Testis (tissue), 3 donors: ENCODE results near the gene DIPK1C. TPM values are rescaled to one million over a fixed set of nuclear protein-coding genes. Genes with fewer than 3 reads are reported as not detected.

ENCODE experiments used
- DNase-seq: peaks from one replicate; pipeline ENCODE4 v3.0.0-alpha.2; 2019
- H3K27ac ChIP-seq, 2 donors: fragments of 200-600 bp; sonication (generic); one replicate each; pipeline ENCODE4 v1.5.1; 2019
- H3K27me3 ChIP-seq: fragments of 200-600 bp; sonication (generic); one replicate; pipeline ENCODE4 v1.5.1; 2019
- H3K36me3 ChIP-seq: fragments of 200-600 bp; sonication (generic); one replicate; pipeline ENCODE4 v1.5.1; 2017; ENCODE audit warnings: low read depth; ENCODE audit errors: missing control alignments
- H3K4me1 ChIP-seq: fragments of 200-600 bp; sonication (generic); one replicate; pipeline ENCODE4 v1.5.1; 2019
- H3K4me3 ChIP-seq, 2 donors: fragments of 200-600 bp; sonication (generic); one replicate each; pipeline ENCODE4 v1.5.1; 2017 to 2019
- H3K9me3 ChIP-seq: fragments of 200-600 bp; sonication (generic); one replicate; pipeline ENCODE4 v1.5.1; 2017
- CTCF ChIP-seq, 3 experiments: fragments of 450-650 bp in 2 of 3; fragments of 200-600 bp in 1 of 3; sonication (generic) in 1 of 3; IDR thresholded peaks; one replicate each; pipeline ENCODE4 v1.5.1; 2016 to 2019; ENCODE audit warnings: antibody characterized with exemption in 3 of 3, mild to moderate bottlenecking in 2 of 3, moderate library complexity in 1 of 3
- POLR2A ChIP-seq: fragments of 450-650 bp; IDR thresholded peaks from one replicate; pipeline ENCODE4 v1.6.1; 2017; ENCODE audit warnings: antibody characterized with exemption, mild to moderate bottlenecking, moderate library complexity
- WGBS, 2 donors: methylation state at CpG; one replicate each; pipeline ENCODE4 v1.1.5; 2018; 5-methylcytosine and 5-hydroxymethylcytosine counted together
- intact Hi-C: fragments of 100-400 bp; cut with DNase I; formaldehyde crosslinking; loops from one replicate; pipeline ENCODE4 v1.15.1; 2023; ENCODE audit warnings: low total_unique reads
- polyA plus RNA-seq: library from polyadenylated mRNA; stranded (reverse); fragments of 350-450 nt; fragmentation: Illumina TruSeq; extraction: RNeasy Lipid Tissue Mini Kit (QIAGEN cat#74804); gene quantifications from one replicate; pipeline ENCODE4 v1.2.3, GENCODE V29; 2014; ENCODE audit warnings: low read depth, low replicate concordance; ENCODE audit not compliant: insufficient read depth
- total RNA-seq, 2 donors: library from RNA; depleted of rRNA; stranded (reverse); fragments of >200 nt; gene quantifications; one replicate each; pipeline ENCODE4 v1.2.3, GENCODE V29; 2016

The DIPK1C gene
- total and polyA plus RNA-seq, 3 donors from 2014 or later: 9.3 to 17.0 (median 16.2) TPM

GRCh38 chr18:74402806-74403433 is 54.2 kb downstream of the DIPK1C start:
- 91 to 92% methylated on average over 9 of the region's 9 CpGs for WGBS, 2 donors
- H3K9me3 ChIP-seq: no peaks in the 10 kb centered on the region
- TF ChIP-seq CTCF (IDR thresholded peaks at IDR 0.05): no peak
- TF ChIP-seq POLR2A: no peak
- no peaks in the 10 kb centered on the region for H3K36me3 ChIP-seq
- H3K4me1 ChIP-seq: no peaks in the 10 kb centered on the region
- no peaks in the 10 kb centered on the region for H3K27me3 ChIP-seq
- no peak for DNase-seq
- H3K4me3 ChIP-seq: no peak overlapping the region
- intact Hi-C loops: no loop called here
- H3K27ac ChIP-seq: no peak overlapping the region

- Histone ChIP-seq H3K27ac (no peak overlapping the region), H3K36me3 (no peaks in the 10 kb centered on the region), H3K27me3 (no peaks in the 10 kb centered on the region), H3K9me3 (no peaks in the 10 kb centered on the region), H3K4me1 (peaks cover 5% of the 10 kb centered on the region), H3K4me3 (no peak overlapping the region)
- no peak for TF ChIP-seq CTCF (IDR thresholded peaks at IDR 0.05)
- no peak for TF ChIP-seq POLR2A
- WGBS, 2 donors: 70 to 79% methylated on average over 4 of the region's 4 CpGs
- intact Hi-C loops: no loop called here
- DNase-seq: no peak
These were observed 56.3 kb downstream of the DIPK1C start for GRCh38 chr18:74400813-74401212.

- no peak overlapping the region for H3K4me3 ChIP-seq
- no peak for DNase-seq
- TF ChIP-seq POLR2A (no peak), CTCF (IDR thresholded peaks at IDR 0.05) (no peak)
- no peaks in the 10 kb centered on the region for H3K9me3 ChIP-seq
- intact Hi-C loops: no loop called here
- no peaks in the 10 kb centered on the region for H3K36me3 ChIP-seq
- WGBS, 2 donors: 39 to 56% methylated on average over 14 of the region's 14 CpGs
- peaks cover 5% of the 10 kb centered on the region for H3K4me1 ChIP-seq
- no peak overlapping the region for H3K27ac ChIP-seq
- H3K27me3 ChIP-seq: no peaks in the 10 kb centered on the region
These were observed 57.8 kb downstream of the DIPK1C start for GRCh38 chr18:74399091-74399887.

- TF ChIP-seq CTCF (IDR thresholded peaks at IDR 0.05) (no peak), POLR2A (no peak)
- Histone ChIP-seq H3K4me3 (no peak overlapping the region), H3K27me3 (no peaks in the 10 kb centered on the region), H3K36me3 (no peaks in the 10 kb centered on the region), H3K27ac (no peak overlapping the region), H3K9me3 (no peaks in the 10 kb centered on the region), H3K4me1 (peaks cover 5% of the 10 kb centered on the region)
- WGBS, 2 donors: 82 to 95% methylated on average over 7 of the region's 7 CpGs
- no peak for DNase-seq
- intact Hi-C loops: no loop called here
These were observed 59.5 kb downstream of the DIPK1C start for GRCh38 chr18:74397572-74397971.
